Neural cell (in vitro differentiated cells): ENCODE data around the gene LRRFIP2.

Experiments
- EZH2 ChIP-seq: fragments of 200-600, 300-800 bp; shearing (Covaris generic), sonication (generic); IDR thresholded peaks from 2 replicates; pipeline ENCODE4 v1.6.1; 2014; ENCODE audit warnings: antibody characterized with exemption, low read length, borderline replicate concordance, mild to moderate bottlenecking; ENCODE audit not compliant: insufficient read depth, poor library complexity, severe bottlenecking
- MXI1 ChIP-seq: fragments of 450-650 bp; conservative IDR thresholded peaks from 2 replicates; pipeline ENCODE4 v1.6.1; 2014; ENCODE audit warnings: antibody characterized with exemption, mild to moderate bottlenecking; ENCODE audit not compliant: poor library complexity, severe bottlenecking
- POLR2AphosphoS5 ChIP-seq: IDR thresholded peaks from 2 replicates; pipeline ENCODE4 v1.6.1; 2012
- TAF1 ChIP-seq: IDR thresholded peaks from 2 replicates; pipeline ENCODE4 v1.6.1; 2012; ENCODE audit warnings: low read depth
- TF ChIP-seq, protein P1 (sequence below): fragments of 450-650 bp; IDR thresholded peaks from 2 replicates; pipeline ENCODE4 v1.5.1; 2014; ENCODE audit warnings: antibody characterized with exemption, mild to moderate bottlenecking, moderate library complexity; ENCODE audit not compliant: poor library complexity, severe bottlenecking

DNA sequence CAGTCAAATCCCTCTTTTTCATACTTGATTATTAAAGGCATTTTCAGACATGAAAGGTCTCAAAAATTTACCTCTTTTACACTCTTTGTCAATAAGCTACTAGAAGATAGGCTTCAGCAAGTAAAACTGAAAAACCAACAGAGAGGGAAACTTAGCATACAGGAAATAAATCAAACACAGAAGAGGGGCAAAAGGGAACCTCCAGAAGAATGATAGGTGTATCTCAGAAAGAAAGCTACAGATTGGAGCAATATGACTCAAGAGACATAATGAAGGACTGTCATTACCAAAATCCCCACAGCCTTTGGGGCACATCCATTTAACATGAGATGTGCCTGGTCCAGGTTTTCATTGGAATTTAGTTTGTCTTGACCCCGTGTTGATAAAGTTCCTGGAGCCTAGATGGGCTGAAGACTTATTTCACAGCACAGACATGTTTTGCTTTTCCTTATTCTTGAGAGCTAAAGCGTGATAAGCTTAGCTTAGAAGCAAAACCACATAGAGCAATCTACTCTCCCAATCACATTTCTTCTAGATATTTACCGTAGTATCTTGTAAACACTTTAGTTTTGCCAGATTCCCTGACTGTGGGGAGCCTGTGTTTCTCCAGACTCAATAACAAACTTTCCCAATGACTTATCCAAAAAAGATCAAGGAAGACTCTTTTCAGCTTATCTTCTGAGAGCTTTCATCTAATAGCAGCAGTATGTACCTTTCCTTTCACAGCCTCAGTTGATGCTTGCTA lies 11.7 kb downstream of the LRRFIP2 start:
- TF ChIP-seq, protein P1, sequence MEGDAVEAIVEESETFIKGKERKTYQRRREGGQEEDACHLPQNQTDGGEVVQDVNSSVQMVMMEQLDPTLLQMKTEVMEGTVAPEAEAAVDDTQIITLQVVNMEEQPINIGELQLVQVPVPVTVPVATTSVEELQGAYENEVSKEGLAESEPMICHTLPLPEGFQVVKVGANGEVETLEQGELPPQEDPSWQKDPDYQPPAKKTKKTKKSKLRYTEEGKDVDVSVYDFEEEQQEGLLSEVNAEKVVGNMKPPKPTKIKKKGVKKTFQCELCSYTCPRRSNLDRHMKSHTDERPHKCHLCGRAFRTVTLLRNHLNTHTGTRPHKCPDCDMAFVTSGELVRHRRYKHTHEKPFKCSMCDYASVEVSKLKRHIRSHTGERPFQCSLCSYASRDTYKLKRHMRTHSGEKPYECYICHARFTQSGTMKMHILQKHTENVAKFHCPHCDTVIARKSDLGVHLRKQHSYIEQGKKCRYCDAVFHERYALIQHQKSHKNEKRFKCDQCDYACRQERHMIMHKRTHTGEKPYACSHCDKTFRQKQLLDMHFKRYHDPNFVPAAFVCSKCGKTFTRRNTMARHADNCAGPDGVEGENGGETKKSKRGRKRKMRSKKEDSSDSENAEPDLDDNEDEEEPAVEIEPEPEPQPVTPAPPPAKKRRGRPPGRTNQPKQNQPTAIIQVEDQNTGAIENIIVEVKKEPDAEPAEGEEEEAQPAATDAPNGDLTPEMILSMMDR = no peak
- TF ChIP-seq POLR2AphosphoS5 = no peak
- TF ChIP-seq MXI1 = no peak
- TF ChIP-seq TAF1 = no peak
- no peak for TF ChIP-seq EZH2
